Measurements from ENCODE around the gene ASCC3.

Gene ASCC3

DNA sequence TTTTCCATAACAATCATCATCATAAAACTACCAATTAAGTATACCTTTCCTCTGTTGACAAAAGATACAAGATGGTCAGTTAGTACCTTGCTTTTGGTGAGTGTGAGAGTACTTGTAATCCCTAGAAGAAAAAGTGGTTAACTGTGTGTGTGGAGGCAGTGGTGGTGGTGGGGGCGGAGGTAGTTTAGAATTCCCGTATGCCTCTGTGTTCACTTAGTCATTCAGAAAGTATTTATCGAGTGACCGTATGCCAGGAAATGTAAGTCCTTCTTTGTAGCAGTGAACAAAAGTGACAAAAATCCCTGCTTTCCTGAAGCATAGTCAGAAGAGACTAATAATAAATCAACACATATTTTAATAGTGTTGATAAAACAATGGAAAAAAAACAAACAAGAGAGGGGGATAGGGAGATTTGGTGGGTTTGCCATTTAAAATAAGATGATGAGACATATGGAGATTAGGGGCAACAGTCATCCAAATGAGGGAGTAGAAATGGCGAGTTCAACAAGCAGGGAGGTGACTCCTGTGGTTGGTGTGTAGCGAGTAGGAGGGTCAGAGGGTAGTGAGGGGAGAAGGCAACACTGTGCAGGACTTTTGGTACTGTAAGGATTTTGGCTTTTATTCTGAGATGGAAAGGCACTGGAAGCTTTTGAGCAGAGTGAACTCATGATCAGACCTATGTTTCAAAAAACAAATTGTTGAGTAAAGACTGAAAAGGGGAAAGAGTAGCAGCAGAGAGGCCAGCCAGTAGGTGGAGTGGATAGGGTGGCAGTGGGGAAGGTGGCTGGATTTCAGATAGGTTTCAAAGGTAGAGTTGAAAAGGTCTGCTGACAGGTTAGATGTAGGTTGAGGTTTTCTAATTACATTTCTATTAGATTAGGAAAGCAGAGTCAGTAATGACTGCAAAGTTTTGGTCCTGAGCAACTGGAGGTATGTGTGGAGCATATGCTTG lies 376.1 kb downstream of the ASCC3 start:
- H3K4me3 ChIP-seq (ENCODE audit: low read depth, low read length): no peak overlapping the region
- peak; percentile 13 for DNase-seq (ENCODE audit: low read depth)
- no peak for TF ChIP-seq CTCF (IDR thresholded peaks at IDR 0.05; ENCODE audit: insufficient read depth, low read depth, low read length, missing control alignments)

DNA sequence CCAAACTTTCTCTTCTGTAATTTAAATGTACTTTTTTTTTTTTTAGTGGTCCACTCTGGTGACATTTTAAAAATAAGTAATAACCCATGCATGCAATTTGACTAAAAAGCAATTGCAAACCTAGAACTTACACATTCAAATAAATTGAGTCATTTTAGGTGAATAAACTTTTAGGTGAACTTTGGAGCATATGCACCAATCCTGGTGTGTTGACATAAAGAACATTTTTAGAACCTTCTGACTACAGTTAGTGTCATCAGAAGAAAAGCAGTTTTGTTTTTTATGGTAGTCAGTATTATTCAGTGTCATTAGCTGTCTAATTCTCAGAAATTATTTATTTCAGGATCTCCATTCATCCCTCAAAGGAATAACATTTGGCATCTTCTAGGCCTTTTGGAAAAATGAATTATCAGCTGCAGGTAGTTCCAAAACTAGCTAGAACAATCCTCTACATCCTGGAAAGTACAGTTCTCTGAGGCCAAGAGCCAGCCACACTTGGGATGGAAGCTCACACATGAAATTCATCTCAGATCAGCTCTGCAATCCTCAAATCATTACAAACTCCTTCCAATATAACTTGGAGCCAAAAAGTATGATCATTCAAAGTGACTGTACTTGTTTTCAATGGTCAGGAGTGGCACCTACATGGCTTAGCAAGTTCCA lies 378.0 kb downstream of the ASCC3 start:
- no peak overlapping the region for H3K4me3 ChIP-seq (ENCODE audit: low read depth, low read length)
- DNase-seq (ENCODE audit: low read depth): no peak
- TF ChIP-seq CTCF (IDR thresholded peaks at IDR 0.05; ENCODE audit: insufficient read depth, low read depth, low read length, missing control alignments): no peak

DNA sequence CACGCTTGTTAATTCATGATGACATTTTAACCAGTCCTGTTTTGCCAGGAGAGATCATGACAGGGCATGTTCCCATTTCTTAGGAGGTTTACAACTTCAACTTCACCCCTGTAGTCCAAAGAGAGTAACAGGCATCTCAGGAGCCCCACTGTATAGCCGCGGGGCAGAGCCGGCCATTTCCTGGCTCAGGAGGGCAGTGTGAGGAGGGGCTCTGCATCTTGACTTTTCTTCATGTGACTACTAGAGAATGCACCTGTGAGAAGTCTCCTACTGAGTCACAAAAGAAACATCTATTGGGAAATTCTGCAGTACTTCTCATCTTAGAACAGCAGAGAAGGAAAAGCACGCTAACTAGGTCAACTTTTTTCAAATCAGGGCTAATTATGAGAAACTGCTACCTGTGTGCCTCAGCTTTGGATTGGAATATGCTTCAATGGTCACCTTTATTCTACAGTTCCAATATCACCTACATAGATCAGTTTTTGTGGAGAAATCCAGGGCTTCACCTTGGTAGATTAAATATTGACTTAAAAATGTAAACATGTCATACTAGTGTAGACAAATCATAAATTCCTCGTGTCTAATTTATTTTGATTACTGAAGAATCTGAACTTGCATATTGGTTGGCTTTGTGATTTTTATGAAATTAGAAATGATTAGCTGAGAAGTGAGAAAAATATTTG lies 387.8 kb downstream of the ASCC3 start:
- DNase-seq (ENCODE audit: low read depth): no peak
- no peak for TF ChIP-seq CTCF (IDR thresholded peaks at IDR 0.05; ENCODE audit: insufficient read depth, low read depth, low read length, missing control alignments)
- no peak overlapping the region for H3K4me3 ChIP-seq (ENCODE audit: low read depth, low read length)

DNA sequence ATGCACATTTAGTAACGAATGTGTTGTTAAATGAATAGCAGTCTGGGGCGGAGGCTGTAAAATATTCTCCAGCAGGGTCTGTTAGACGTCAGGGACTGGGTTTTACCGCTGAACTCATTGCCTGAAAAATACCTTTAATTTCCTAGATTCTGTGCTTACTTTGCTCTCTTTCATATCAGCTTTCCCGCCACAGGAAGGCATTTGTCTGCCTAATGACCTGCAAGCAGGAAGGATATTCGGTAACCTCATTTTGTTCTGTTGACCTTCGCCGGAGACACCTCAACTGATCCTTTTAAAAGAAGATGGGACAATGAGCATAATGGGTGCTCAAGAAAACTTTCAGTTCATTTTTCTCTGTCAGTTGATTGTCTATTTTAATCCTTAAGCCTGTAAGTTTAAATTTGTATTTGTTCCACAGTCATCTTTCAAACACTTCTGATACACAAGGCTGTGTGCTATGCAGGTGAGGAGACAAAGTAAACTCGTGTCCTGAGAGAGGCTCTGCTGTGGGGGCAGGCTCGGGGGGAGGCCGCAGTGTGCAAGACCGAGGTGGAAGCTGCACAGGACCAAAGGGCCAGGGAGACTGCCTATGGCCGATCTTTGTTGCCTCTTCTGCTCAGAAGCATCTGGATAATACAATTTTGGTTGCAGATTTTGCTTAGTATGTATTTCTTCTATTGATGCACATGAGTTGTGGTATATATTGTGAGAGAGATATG lies 389.0 kb downstream of the ASCC3 start:
- no peak for TF ChIP-seq CTCF (IDR thresholded peaks at IDR 0.05; ENCODE audit: insufficient read depth, low read depth, low read length, missing control alignments)
- DNase-seq (ENCODE audit: low read depth): no peak
- H3K4me3 ChIP-seq (ENCODE audit: low read depth, low read length): no peak overlapping the region

- H3K4me3 ChIP-seq (ENCODE audit: low read depth, low read length): no peak overlapping the region
- DNase-seq (ENCODE audit: low read depth): no peak
- TF ChIP-seq CTCF (IDR thresholded peaks at IDR 0.05; ENCODE audit: insufficient read depth, low read depth, low read length, missing control alignments): no peak
These were observed 391.1 kb downstream of the ASCC3 start for GRCh38 chr6:100490065-100490464.

- peak; percentile 35 for DNase-seq (ENCODE audit: low read depth)
- TF ChIP-seq CTCF (IDR thresholded peaks at IDR 0.05; ENCODE audit: insufficient read depth, low read depth, low read length, missing control alignments): no peak
- no peak overlapping the region for H3K4me3 ChIP-seq (ENCODE audit: low read depth, low read length)
These were observed 392.9 kb downstream of the ASCC3 start for GRCh38 chr6:100488244-100488643.
